GM12864 (cell line): Measurements from ENCODE around the gene MACF1.

ENCODE experiments used
- DNase-seq: peaks from one replicate; pipeline ENCODE4 v3.0.0-alpha.2; 2011; ENCODE audit warnings: low read depth
- H3K4me3 ChIP-seq: 2 replicates; pipeline ENCODE4 v1.5.1; 2011; ENCODE audit warnings: mild to moderate bottlenecking, low read depth, low read length, control low read depth
- TF ChIP-seq, protein P1 (sequence below): IDR thresholded peaks from 2 replicates; pipeline ENCODE4 v1.5.1; 2011; ENCODE audit warnings: low read depth, mild to moderate bottlenecking, moderate library complexity, low read length, control low read depth, inconsistent platforms; ENCODE audit errors: missing control alignments

Gene MACF1

GRCh38 chr1:39484564-39484963 is 280.1 kb downstream of the MACF1 start:
- TF ChIP-seq, protein P1, sequence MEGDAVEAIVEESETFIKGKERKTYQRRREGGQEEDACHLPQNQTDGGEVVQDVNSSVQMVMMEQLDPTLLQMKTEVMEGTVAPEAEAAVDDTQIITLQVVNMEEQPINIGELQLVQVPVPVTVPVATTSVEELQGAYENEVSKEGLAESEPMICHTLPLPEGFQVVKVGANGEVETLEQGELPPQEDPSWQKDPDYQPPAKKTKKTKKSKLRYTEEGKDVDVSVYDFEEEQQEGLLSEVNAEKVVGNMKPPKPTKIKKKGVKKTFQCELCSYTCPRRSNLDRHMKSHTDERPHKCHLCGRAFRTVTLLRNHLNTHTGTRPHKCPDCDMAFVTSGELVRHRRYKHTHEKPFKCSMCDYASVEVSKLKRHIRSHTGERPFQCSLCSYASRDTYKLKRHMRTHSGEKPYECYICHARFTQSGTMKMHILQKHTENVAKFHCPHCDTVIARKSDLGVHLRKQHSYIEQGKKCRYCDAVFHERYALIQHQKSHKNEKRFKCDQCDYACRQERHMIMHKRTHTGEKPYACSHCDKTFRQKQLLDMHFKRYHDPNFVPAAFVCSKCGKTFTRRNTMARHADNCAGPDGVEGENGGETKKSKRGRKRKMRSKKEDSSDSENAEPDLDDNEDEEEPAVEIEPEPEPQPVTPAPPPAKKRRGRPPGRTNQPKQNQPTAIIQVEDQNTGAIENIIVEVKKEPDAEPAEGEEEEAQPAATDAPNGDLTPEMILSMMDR: no peak
- no peak for DNase-seq
- H3K4me3 ChIP-seq: no peak overlapping the region

DNA sequence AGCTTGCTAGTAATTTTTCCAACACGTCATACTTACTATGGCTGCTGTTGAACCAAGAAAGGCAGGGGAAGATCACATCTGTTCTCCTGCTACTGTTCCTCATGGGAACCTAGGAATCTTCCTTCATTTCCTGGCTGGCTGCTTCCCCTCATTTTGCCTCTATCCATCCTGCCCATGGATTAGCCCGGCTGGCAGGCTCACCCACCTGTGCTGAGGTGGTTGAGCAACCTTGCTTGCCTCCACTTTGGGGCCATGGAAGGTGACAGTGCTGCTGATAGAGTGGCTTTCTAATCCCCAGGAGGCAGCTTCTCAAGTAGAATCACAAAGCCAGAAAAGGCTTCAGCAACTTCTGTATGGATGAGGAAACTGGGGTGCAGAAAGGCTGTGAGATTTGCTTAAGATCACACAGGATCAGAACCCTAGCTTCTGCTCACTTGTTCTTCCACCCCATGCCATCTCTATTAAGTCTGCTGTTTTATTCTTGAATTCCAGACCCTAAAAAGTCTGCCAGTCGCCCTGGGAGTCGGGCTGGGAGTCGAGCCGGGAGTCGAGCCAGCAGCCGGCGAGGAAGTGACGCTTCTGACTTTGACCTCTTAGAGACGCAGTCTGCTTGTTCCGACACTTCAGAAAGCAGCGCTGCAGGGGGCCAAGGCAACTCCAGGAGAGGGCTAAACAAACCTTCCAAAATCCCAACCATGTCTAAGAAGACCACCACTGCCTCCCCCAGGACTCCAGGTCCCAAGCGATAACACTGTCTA is 280.7 kb downstream of the MACF1 start:
- DNase-seq: no peak
- TF ChIP-seq, protein P1: no peak
- H3K4me3 ChIP-seq: no peak overlapping the region

- TF ChIP-seq, protein P1: no peak
- H3K4me3 ChIP-seq: no peak overlapping the region
- DNase-seq: no peak
Observed at GRCh38 chr1:39488012-39488545, 283.6 kb downstream of the MACF1 start.

DNA sequence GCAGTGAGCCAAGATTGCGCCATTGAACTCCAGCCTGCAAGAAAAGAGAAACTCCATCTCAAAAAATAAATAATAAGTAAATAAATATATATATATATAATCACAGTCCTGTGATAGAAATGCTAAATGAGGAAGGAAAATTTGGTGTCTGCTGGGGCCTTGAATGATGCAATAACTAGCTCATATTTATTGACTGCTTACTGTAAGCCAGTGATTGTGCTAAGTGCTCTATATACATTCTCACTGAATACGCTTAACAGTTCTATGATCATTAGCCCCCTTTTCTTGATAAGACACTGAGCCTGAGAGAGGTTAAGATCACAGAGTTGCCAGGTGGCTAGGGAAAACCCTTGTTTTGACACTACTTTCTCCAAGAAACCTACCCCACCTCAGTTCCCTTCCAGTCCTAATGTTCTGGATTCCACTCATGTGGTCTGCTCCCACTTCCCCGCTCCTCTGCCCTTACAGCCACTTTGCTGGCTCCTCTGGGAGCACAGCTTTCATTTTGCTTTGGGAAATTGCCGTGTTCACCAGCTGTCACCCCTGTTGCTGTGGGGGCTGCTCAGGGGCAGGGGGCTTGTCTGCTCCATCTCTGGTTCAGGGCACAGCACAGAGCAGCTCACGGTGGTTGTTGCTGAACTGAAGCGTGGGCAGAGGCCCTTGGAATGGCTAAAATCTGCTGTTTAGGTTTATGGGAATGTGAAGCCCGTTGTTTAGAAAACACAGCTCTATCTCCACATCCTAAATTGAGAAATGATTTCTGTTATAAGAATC is 284.5 kb downstream of the MACF1 start:
- TF ChIP-seq, protein P1: no peak
- no peak for DNase-seq
- no peak overlapping the region for H3K4me3 ChIP-seq

- no peak for DNase-seq
- TF ChIP-seq, protein P1: no peak
- H3K4me3 ChIP-seq: no peak overlapping the region
Observed at GRCh38 chr1:39489567-39490239, 285.2 kb downstream of the MACF1 start.

DNA sequence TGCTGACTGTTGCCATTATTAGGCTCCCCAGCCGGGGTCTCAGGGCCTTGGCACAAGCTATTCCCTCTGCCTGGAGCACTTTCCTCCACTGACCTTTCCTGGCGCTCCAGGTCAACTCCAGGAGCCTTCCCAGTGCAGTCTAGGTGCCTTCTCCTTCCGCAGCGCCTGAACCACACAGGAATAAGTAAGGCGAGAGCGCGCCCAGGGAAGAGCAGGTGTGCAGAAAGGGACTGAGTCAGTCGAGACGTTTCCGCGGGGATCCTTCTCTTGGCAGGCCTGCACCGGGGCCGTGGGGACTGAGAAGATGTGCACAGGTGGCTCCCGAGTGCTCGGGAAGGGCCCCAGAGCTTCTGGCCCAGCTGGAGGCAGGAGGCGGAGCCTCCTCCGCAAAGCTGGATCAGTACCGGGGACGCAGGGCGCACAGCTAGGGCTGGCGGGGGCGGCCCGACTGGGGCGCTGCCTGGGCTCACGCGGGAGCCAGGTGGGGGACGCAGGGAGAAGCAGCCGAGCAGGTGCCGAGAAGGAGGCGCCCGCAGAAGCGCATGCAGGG is 286.2 kb downstream of the MACF1 start:
- TF ChIP-seq, protein P1: no peak
- peak overlapping the region; percentile 65 for H3K4me3 ChIP-seq
- DNase-seq: no peak
